SK-N-SH (cell line): Measurements from ENCODE around the gene SEMA3C. TPM values are rescaled to one million over a fixed set of nuclear protein-coding genes. Genes with fewer than 3 reads are reported as not detected.

Source experiments
- CTCF ChIA-PET: fragments of 300-600, 350-600 bp; formaldehyde crosslinking; extraction: SDS; loops from one replicate; lab custom pipeline; 2021; lab: Yijun Ruan, JAX
- POLR2A ChIA-PET: fragments of 350-600 bp; sonication (Branson Sonifier 250); formaldehyde crosslinking; extraction: SDS; loops from one replicate; lab custom pipeline; 2020; ENCODE audit warnings: antibody characterized with exemption, inconsistent platforms; lab: Yijun Ruan, JAX
- DNase-seq: peaks from one replicate; pipeline ENCODE4 v3.0.0; 2012
- H2AFZ ChIP-seq: fragments of 200-600 bp; sonication (generic); 2 replicates; pipeline ENCODE4 v1.8.1; 2016; ENCODE audit warnings: antibody characterized with exemption, mild to moderate bottlenecking, low read depth
- H3F3A ChIP-seq: fragments of 200-600 bp; sonication (generic); replicated peaks from 2 replicates; pipeline ENCODE3; 2016; ENCODE audit warnings: antibody characterized with exemption, mild to moderate bottlenecking; ENCODE audit not compliant: insufficient read depth
- H3K27ac ChIP-seq, 2 experiments: fragments of 200-500 bp in 1 of 2; fragments of 200-600 bp in 1 of 2; sonication (Bioruptor generic) in 1 of 2; sonication (generic), shearing (Covaris generic) in 1 of 2; 2 replicates each; pipeline versions ENCODE4 v1.5.1 to v1.6.1; 2014 to 2016; ENCODE audit warnings: low read depth in 2 of 2, inconsistent platforms in 1 of 2, low read length in 1 of 2, mild to moderate bottlenecking in 1 of 2, mixed read lengths in 1 of 2
- H3K27me3 ChIP-seq: fragments of 200-600 bp; sonication (generic), shearing (Covaris generic); 2 replicates; pipeline ENCODE4 v1.6.1; 2016; ENCODE audit warnings: mixed run types; ENCODE audit not compliant: insufficient read depth
- H3K36me3 ChIP-seq, 2 experiments: fragments of 200-500 bp in 1 of 2; fragments of 200-600 bp in 1 of 2; sonication (Bioruptor generic) in 1 of 2; sonication (generic) in 1 of 2; replicated peaks in 1 of 2; 2 replicates each; pipeline versions ENCODE3 to v1.5.1; 2014 to 2016; ENCODE audit warnings: low read length in 1 of 2, mild to moderate bottlenecking in 1 of 2; ENCODE audit not compliant: insufficient read depth in 2 of 2, control insufficient read depth in 1 of 2
- H3K4me1 ChIP-seq, 2 experiments: fragments of 200-500 bp in 1 of 2; fragments of 200-600 bp in 1 of 2; sonication (Bioruptor generic) in 1 of 2; sonication (generic), shearing (Covaris generic) in 1 of 2; 2 replicates each; pipeline versions ENCODE4 v1.5.1 to v1.6.1; 2014 to 2016; ENCODE audit warnings: low read depth in 1 of 2, low read length in 1 of 2, mixed run types in 1 of 2; ENCODE audit not compliant: insufficient read depth in 2 of 2, control insufficient read depth in 1 of 2
- H3K4me2 ChIP-seq: fragments of 200-600 bp; sonication (generic), shearing (Covaris generic); 2 replicates; pipeline ENCODE4 v1.6.1; 2017; ENCODE audit warnings: mixed run types
- H3K4me3 ChIP-seq, 2 experiments: fragments of 200-500 bp in 1 of 2; fragments of 200-600 bp in 1 of 2; sonication (Bioruptor generic) in 1 of 2; sonication (generic), shearing (Covaris generic) in 1 of 2; 2 replicates each; pipeline versions ENCODE4 v1.5.1 to v1.8.1; 2014 to 2016; ENCODE audit warnings: low read depth in 2 of 2, inconsistent platforms in 1 of 2, low read length in 1 of 2, mild to moderate bottlenecking in 1 of 2, mixed read lengths in 1 of 2, moderate library complexity in 1 of 2
- H3K79me2 ChIP-seq: fragments of 200-600 bp; sonication (generic); 2 replicates; pipeline ENCODE4 v1.8.1; 2017; ENCODE audit warnings: mild to moderate bottlenecking; ENCODE audit not compliant: insufficient read depth
- H3K9ac ChIP-seq: fragments of 200-600 bp; sonication (generic); 2 replicates; pipeline ENCODE4 v1.6.1; 2017; ENCODE audit warnings: mixed run types
- H3K9me2 ChIP-seq: fragments of 200-600 bp; sonication (generic); 2 replicates; pipeline ENCODE4 v1.6.1; 2017; ENCODE audit warnings: mixed run types
- H3K9me3 ChIP-seq: fragments of 200-600 bp; sonication (generic); 2 replicates; pipeline ENCODE4 v1.6.1; 2017; ENCODE audit warnings: mixed run types, mild to moderate bottlenecking, moderate library complexity
- H4K20me1 ChIP-seq: fragments of 200-600 bp; sonication (generic); 2 replicates; pipeline ENCODE4 v1.6.1; 2017; ENCODE audit warnings: mild to moderate bottlenecking, mixed run types; ENCODE audit not compliant: insufficient read depth
- CHD2 ChIP-seq: fragments of 150-350 bp; IDR thresholded peaks from 2 replicates; pipeline ENCODE4 v1.6.1; 2018; ENCODE audit warnings: low read length; ENCODE audit not compliant: partially characterized antibody
- ELF1 ChIP-seq: IDR thresholded peaks from 2 replicates; pipeline ENCODE4 v1.4.0; 2012
- EP300 ChIP-seq, 2 experiments: IDR thresholded peaks; 2 replicates each; pipeline versions ENCODE4 v1.4.0 to v1.6.1; 2012; ENCODE audit warnings: borderline replicate concordance in 1 of 2, low read depth in 1 of 2, low read length in 1 of 2
- FOSL2 ChIP-seq: IDR thresholded peaks from 2 replicates; pipeline ENCODE4 v1.4.0; 2012; ENCODE audit warnings: low read depth, mild to moderate bottlenecking, moderate library complexity, borderline replicate concordance
- FOXJ3 ChIP-seq: sonication (generic); formaldehyde crosslinking; IDR thresholded peaks from 2 replicates; pipeline ENCODE4 v1.5.1; 2020; ENCODE audit warnings: mild to moderate bottlenecking, missing genetic modification reagents
- FOXM1 ChIP-seq: IDR thresholded peaks from 2 replicates; pipeline ENCODE4 v1.4.0; 2012; ENCODE audit warnings: low read depth, mild to moderate bottlenecking
- GATA2 ChIP-seq: sonication (generic); formaldehyde crosslinking; IDR thresholded peaks from 2 replicates; pipeline ENCODE4 v1.5.0; 2020; ENCODE audit warnings: mild to moderate bottlenecking, missing genetic modification reagents
- MEF2A ChIP-seq: IDR thresholded peaks from 2 replicates; pipeline ENCODE4 v1.4.0; 2012; ENCODE audit warnings: low read depth, borderline replicate concordance
- MXI1 ChIP-seq: IDR thresholded peaks from 2 replicates; pipeline ENCODE4 v1.6.1; 2012; ENCODE audit warnings: mild to moderate bottlenecking, low read depth, low read length, improper control_type of control experiment
- NFIC ChIP-seq: IDR thresholded peaks from 2 replicates; pipeline ENCODE4 v1.4.0; 2012; ENCODE audit warnings: borderline replicate concordance
- RAD21 ChIP-seq: IDR thresholded peaks from 2 replicates; pipeline ENCODE4 v1.6.1; 2012; ENCODE audit warnings: mild to moderate bottlenecking, low read length
- RFX5 ChIP-seq: IDR thresholded peaks from 2 replicates; pipeline ENCODE4 v1.6.1; 2012; ENCODE audit warnings: mild to moderate bottlenecking, improper control_type of control experiment, low read length
- RXRA ChIP-seq: IDR thresholded peaks from 2 replicates; pipeline ENCODE4 v1.4.0; 2012; ENCODE audit warnings: low read depth, mild to moderate bottlenecking, borderline replicate concordance
- TEAD4 ChIP-seq: IDR thresholded peaks from 2 replicates; pipeline ENCODE4 v1.4.0; 2012; ENCODE audit warnings: mild to moderate bottlenecking, borderline replicate concordance; ENCODE audit not compliant: insufficient read depth
- YY1 ChIP-seq: IDR thresholded peaks from 2 replicates; pipeline ENCODE4 v1.4.0; 2012; ENCODE audit warnings: low read depth, mild to moderate bottlenecking
- WGBS: methylation state at CpG from one replicate; pipeline ENCODE4 v1.1.6; 2017; ENCODE audit warnings: low lambda C conversion rate; 5-methylcytosine and 5-hydroxymethylcytosine counted together
- polyA plus RNA-seq, 3 experiments: library from polyadenylated mRNA; depleted of rRNA; stranded (reverse); fragments of >200 nt; gene quantifications; 2 replicates each; pipeline ENCODE4 v1.2.3, GENCODE V29; 2012
- TF ChIP-seq, protein P1 (sequence below): IDR thresholded peaks from 2 replicates; pipeline ENCODE4 v1.4.0; 2012; ENCODE audit warnings: low read depth, borderline replicate concordance
- TF ChIP-seq, protein P2 (sequence below): fragments of 150-350 bp; IDR thresholded peaks from 2 replicates; pipeline ENCODE4 v1.6.1; 2017; ENCODE audit warnings: antibody characterized with exemption, low read length, low read depth, borderline replicate concordance

Gene SEMA3C
- polyA plus RNA-seq, 1 of the 3 experiments (the other 2 are of a cell fraction): 51.1 TPM

DNA sequence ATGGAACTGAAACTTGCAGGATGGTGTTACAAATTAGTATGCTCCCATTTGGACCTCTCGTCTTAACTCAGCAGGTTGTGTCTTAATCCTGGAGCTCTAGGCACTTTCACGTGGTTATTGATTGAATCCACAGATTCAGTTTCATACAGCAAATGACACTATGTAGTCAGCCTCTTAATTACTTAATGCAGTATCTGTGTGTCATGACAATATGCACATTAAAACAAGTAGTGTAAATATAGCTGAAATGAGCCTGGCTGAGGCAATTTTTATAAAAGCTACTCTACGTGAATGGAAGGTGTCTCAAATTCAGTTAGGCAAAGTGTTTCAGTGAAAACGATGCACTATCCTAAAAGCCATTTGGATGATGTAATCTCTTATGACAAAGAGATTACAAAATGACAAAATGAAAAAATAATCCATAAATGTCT is 193.7 kb downstream of the SEMA3C start:
- H3K4me3 ChIP-seq: no peak overlapping the region
- WGBS: 87% methylated on average over 4 of the region's 4 CpGs
- no peak overlapping the region; a peak in 2 of 4 replicates for H3K27ac ChIP-seq
- H4K20me1 ChIP-seq: no peaks in the 10 kb centered on the region
- peaks cover 24% of the 10 kb centered on the region for H3F3A ChIP-seq
- no peaks in the 10 kb centered on the region for H3K9me2 ChIP-seq
- no peak overlapping the region for H3K4me2 ChIP-seq
- ChIA-PET CTCF (no interaction called here), POLR2A (no interaction called here)
- no peak overlapping the region for H3K9ac ChIP-seq
- H2AFZ ChIP-seq: no peak overlapping the region
- no peaks in the 10 kb centered on the region for H3K79me2 ChIP-seq
- TF ChIP-seq TEAD4 (no peak), NFIC (no peak), FOXJ3 (CRISPR knock-in tag) (no peak), FOXM1 (no peak), RFX5 (no peak), YY1 (no peak), FOSL2 (no peak), EP300 (IDR thresholded peaks at IDR 0.05; ENCODE audit: borderline replicate concordance in 1 of 2, low read depth in 1 of 2, low read length in 1 of 2) (no peak), GATA2 (CRISPR knock-in tag) (no peak), CHD2 (no peak), MXI1 (no peak), MEF2A (no peak), RXRA (no peak), ELF1 (no peak), RAD21 (no peak)
- TF ChIP-seq, protein P1, sequence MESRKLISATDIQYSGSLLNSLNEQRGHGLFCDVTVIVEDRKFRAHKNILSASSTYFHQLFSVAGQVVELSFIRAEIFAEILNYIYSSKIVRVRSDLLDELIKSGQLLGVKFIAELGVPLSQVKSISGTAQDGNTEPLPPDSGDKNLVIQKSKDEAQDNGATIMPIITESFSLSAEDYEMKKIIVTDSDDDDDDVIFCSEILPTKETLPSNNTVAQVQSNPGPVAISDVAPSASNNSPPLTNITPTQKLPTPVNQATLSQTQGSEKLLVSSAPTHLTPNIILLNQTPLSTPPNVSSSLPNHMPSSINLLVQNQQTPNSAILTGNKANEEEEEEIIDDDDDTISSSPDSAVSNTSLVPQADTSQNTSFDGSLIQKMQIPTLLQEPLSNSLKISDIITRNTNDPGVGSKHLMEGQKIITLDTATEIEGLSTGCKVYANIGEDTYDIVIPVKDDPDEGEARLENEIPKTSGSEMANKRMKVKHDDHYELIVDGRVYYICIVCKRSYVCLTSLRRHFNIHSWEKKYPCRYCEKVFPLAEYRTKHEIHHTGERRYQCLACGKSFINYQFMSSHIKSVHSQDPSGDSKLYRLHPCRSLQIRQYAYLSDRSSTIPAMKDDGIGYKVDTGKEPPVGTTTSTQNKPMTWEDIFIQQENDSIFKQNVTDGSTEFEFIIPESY: no peak
- TF ChIP-seq, protein P2, sequence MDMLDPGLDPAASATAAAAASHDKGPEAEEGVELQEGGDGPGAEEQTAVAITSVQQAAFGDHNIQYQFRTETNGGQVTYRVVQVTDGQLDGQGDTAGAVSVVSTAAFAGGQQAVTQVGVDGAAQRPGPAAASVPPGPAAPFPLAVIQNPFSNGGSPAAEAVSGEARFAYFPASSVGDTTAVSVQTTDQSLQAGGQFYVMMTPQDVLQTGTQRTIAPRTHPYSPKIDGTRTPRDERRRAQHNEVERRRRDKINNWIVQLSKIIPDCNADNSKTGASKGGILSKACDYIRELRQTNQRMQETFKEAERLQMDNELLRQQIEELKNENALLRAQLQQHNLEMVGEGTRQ: no peak
- H3K4me1 ChIP-seq: peaks cover 12 to 33% of the 10 kb centered on the region in 2 experiments
- no peaks in the 10 kb centered on the region for H3K27me3 ChIP-seq
- DNase-seq: no peak
- no peaks in the 10 kb centered on the region for H3K36me3 ChIP-seq
- no peaks in the 10 kb centered on the region for H3K9me3 ChIP-seq
